Measurements from ENCODE around the gene FBXO24. TPM values are rescaled to one million over a fixed set of nuclear protein-coding genes. Genes with fewer than 3 reads are reported as not detected.
A peak's percentile ranks its signal among the peaks of the same experiment; 100 is the strongest.
"Not testable (repeated sequence)": the region's sequence is repeated elsewhere in the genome, so short reads cannot be mapped to it uniquely, and the experiment has no call there.

FBXO24 gene
- under 1 TPM; 0.37 to 0.45 TPM for total RNA-seq

- POLR2A ChIA-PET = interaction anchor here (0.5 to 3.6 kb wide), 29 partner anchors 8 to 632 kb away, joined by 3 to 18 read pairs (median 4); partner anchors contain the start of genes AGFG2, GNB2, MEPCE and MOSPD3
- Mint-ChIP-seq H3K4me3 (peak within 1 kb of the TSS; percentile 93), H3K27ac (peak within 1 kb of the TSS; percentile 98), H3K4me1 (ENCODE audit: low read depth) (peaks cover 26% of the 10 kb centered on the region), H3K27me3 (ENCODE audit: low read depth) (peaks cover 10% of the 10 kb centered on the region), H3K36me3 (ENCODE audit: low read depth) (peaks cover 19% of the 10 kb centered on the region), H3K9me3 (ENCODE audit: insufficient read depth) (no peaks in the 10 kb centered on the region)
- CTCF ChIA-PET = interaction anchor here (0.6 to 7.9 kb wide), 26 partner anchors 8 to 266 kb away, joined by 3 to 57 read pairs (median 4); partner anchors contain the start of genes AGFG2, MOSPD3, POP7 and SLC12A9
- ATAC-seq = peak; percentile 87
- peak; percentile 100 for DNase-seq
These were observed at the start of gene FBXO24 for GRCh38 chr7:100586266-100587025. FBXO24 (plus strand) TSS chr7:100586328; CDS start chr7:100586626, 298 bp downstream.

- ATAC-seq; H3K27ac Mint-ChIP-seq; CTCF ChIA-PET; DNase-seq; H3K9me3 Mint-ChIP-seq (ENCODE audit: insufficient read depth); H3K4me3 Mint-ChIP-seq; H3K27me3 Mint-ChIP-seq (ENCODE audit: low read depth); POLR2A ChIA-PET: not testable (repeated sequence)
- H3K4me1 Mint-ChIP-seq (ENCODE audit: low read depth) = peaks cover 32% of the 10 kb centered on the region
- peaks cover 13% of the 10 kb centered on the region for H3K36me3 Mint-ChIP-seq (ENCODE audit: low read depth)
These were observed 49.4 kb upstream of the FBXO24 start for GRCh38 chr7:100536695-100537094.

GRCh38 chr7:100538348-100538653, 47.8 kb upstream of the FBXO24 start:
- ATAC-seq = no peak
- CTCF ChIA-PET = interaction anchor here (1.1 to 2.2 kb wide), 4 partner anchors 9 to 96 kb away, joined by 3 to 10 read pairs (median 4); partner anchors contain the start of gene FBXO24

DNA sequence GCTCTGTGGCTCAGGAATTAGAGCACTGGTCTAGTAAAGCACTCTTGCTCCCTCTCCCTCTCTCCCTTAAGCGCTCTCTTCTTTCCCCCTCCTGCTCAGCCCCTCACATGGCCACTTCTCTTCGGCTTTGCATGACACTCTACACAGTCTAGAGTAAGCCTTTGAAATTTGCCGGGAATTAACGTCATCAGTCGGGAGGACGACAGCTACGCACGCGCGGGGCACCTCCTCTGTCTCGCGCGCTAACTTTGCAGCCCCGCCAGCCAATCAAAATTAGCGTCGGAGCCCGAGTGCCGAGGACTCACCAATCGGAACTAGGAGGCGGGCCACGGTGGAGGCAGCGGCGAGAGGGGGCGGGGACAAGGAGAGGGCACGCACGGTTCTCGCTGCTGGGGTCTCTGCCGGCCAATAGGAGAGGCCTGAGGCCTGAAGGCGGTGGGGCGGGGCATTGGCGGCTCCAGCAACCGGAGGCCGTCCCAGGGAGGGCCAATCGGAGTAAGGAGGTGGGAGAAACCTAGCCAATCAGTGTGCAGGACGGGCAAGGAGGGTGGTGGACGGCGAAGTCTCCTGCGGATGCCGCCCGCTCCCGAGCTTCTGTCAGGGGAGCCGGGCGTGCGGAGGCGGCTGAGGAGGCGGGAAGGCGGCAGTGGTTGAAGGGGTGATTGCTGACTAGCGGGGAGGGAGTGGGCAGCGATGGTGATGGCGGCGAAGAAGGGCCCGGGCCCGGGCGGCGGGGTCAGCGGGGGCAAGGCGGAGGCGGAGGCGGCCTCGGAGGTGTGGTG, 47.3 kb upstream of the FBXO24 start, which contains the start of gene AGFG2:
Gene AGFG2 (plus strand): TSS at position 550 of the 782 bp plus-strand sequence. CDS start 144 bp downstream, at position 694.
- peaks cover 24% of the 10 kb centered on the region for H3K36me3 Mint-ChIP-seq (ENCODE audit: low read depth)
- ATAC-seq (peak; percentile 96), DNase-seq (peak; percentile 100)
- H3K9me3 Mint-ChIP-seq (ENCODE audit: insufficient read depth) = no peaks in the 10 kb centered on the region
- CTCF ChIA-PET = interaction anchor here (1.0 to 2.2 kb wide), 7 partner anchors 9 to 153 kb away, joined by 3 to 10 read pairs (median 4); partner anchors contain the start of gene FBXO24
- no peaks in the 10 kb centered on the region for H3K27me3 Mint-ChIP-seq (ENCODE audit: low read depth)
- H3K4me1 Mint-ChIP-seq (ENCODE audit: low read depth) = peaks cover 53% of the 10 kb centered on the region
- peak within 1 kb of the TSS; percentile 100 for H3K4me3 Mint-ChIP-seq
- POLR2A ChIA-PET = interaction anchor here (0.6 to 1.8 kb wide), 10 partner anchors 9 to 110 kb away, joined by 3 to 7 read pairs (median 4); partner anchors contain the start of genes FBXO24, LRCH4, MOSPD3 and ZCWPW1
- H3K27ac Mint-ChIP-seq = peak within 1 kb of the TSS; percentile 87

More at GRCh38 chr7:100538348-100538653, 47.8 kb upstream of the FBXO24 start:
- DNase-seq = no peak
- H3K27me3 Mint-ChIP-seq (ENCODE audit: low read depth) = no peaks in the 10 kb centered on the region
- peak overlapping the region; percentile 87 for H3K27ac Mint-ChIP-seq
- no peaks in the 10 kb centered on the region for H3K9me3 Mint-ChIP-seq (ENCODE audit: insufficient read depth)
- POLR2A ChIA-PET = interaction anchor here (0.9 to 1.8 kb wide), 6 partner anchors 9 to 110 kb away, joined by 3 to 7 read pairs (median 4); partner anchors contain the start of genes FBXO24, LRCH4, MOSPD3 and ZCWPW1
- H3K36me3 Mint-ChIP-seq (ENCODE audit: low read depth) = peaks cover 20% of the 10 kb centered on the region
- H3K4me1 Mint-ChIP-seq (ENCODE audit: low read depth) = peaks cover 47% of the 10 kb centered on the region
- peak overlapping the region; percentile 100 for H3K4me3 Mint-ChIP-seq

GRCh38 chr7:100539436-100540006, 46.6 kb upstream of the FBXO24 start:
- peaks cover 59% of the 10 kb centered on the region for H3K4me1 Mint-ChIP-seq (ENCODE audit: low read depth)
- H3K4me3 Mint-ChIP-seq = peak overlapping the region; percentile 100
- peak; percentile 32 for DNase-seq
- CTCF ChIA-PET = interaction anchor here (1.0 to 11.8 kb wide), 6 partner anchors 10 to 153 kb away, joined by 3 to 213 read pairs (median 4); partner anchors contain the start of gene FBXO24
- H3K27ac Mint-ChIP-seq = peak overlapping the region; percentile 87
- no peaks in the 10 kb centered on the region for H3K9me3 Mint-ChIP-seq (ENCODE audit: insufficient read depth)
- no peak for ATAC-seq
- POLR2A ChIA-PET = interaction anchor here (1.0 to 1.8 kb wide), 6 partner anchors 8 to 111 kb away, joined by 3 to 7 read pairs (median 4); partner anchors contain the start of genes FBXO24, LRCH4 and ZCWPW1
- H3K36me3 Mint-ChIP-seq (ENCODE audit: low read depth) = peaks cover 29% of the 10 kb centered on the region
- no peaks in the 10 kb centered on the region for H3K27me3 Mint-ChIP-seq (ENCODE audit: low read depth)

DNA sequence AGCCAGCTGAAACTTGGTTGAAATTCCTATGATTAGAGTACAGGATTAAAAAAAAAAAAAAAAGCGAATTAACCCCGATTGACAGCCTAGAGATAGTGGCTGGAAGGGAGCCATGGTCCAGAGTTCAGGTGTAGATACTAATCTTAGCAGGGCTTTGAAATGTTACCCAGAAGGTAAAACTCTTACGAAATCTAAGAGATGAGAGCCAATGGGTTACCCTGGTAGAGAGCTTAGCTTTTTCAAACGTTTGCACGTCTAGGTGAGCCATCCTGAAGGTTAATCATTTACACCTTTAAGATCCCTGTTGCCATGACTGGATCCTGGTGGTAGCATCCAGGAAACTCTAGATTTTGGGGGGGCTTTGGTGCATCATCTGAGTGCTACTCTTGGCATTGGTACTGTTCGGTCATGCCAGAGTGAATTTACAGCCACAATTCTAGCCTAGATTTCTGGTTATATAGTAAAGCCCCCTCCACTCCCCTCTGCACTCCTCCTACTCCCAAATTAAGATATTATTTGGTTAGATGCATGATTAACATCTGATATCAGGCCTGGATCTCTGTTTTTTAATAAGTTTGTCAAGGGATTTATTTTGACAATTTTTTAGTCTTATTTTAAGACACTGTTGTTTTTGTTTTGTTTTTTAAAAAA, 45.9 kb upstream of the FBXO24 start:
- POLR2A ChIA-PET = no interaction called here
- no peak for ATAC-seq
- Mint-ChIP-seq H3K4me1 (ENCODE audit: low read depth) (peaks cover 66% of the 10 kb centered on the region), H3K4me3 (peak overlapping the region; percentile 100), H3K27me3 (ENCODE audit: low read depth) (no peaks in the 10 kb centered on the region), H3K36me3 (ENCODE audit: low read depth) (peaks cover 29% of the 10 kb centered on the region), H3K9me3 (ENCODE audit: insufficient read depth) (no peaks in the 10 kb centered on the region), H3K27ac (no peak overlapping the region)
- CTCF ChIA-PET = interaction anchor here (1.4 to 11.8 kb wide), 2 partner anchors 20 to 152 kb away, joined by 4 to 213 read pairs; no protein-coding TSS in a partner anchor
- no peak for DNase-seq

DNA sequence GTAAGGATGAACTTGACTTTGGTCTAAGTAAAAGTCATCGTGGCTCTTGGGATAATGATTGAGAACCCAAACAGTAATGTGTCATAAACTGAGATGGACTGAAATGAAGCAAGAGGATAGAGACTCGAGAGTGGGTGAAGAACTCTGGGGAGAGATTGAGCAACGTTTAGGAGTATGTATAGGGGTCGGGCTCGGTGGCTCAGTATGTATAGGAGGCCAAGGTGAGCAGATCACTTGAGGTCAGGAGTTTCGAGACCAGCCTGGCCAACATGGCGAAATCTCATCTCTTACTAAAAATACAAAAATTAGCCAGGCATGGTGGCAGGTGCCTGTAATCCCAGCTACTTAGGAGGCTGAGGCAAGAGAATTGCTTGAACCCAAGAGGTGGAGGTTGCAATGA, 44.8 kb upstream of the FBXO24 start:
- ChIA-PET POLR2A (interaction anchor here (1.3 kb wide), 1 partner anchor 9 kb away, joined by 5 read pairs; no protein-coding TSS in a partner anchor), CTCF (interaction anchor here (1.2 to 11.8 kb wide), 2 partner anchors 19 to 151 kb away, joined by 3 to 213 read pairs; no protein-coding TSS in a partner anchor)
- not testable (repeated sequence) for H3K27me3 Mint-ChIP-seq (ENCODE audit: low read depth); H3K9me3 Mint-ChIP-seq (ENCODE audit: insufficient read depth); DNase-seq; ATAC-seq
- peaks cover 29% of the 10 kb centered on the region for H3K36me3 Mint-ChIP-seq (ENCODE audit: low read depth)
- H3K27ac Mint-ChIP-seq = peak overlapping the region; percentile 37
- peaks cover 77% of the 10 kb centered on the region for H3K4me1 Mint-ChIP-seq (ENCODE audit: low read depth)
- peak overlapping the region; percentile 21 for H3K4me3 Mint-ChIP-seq

DNA sequence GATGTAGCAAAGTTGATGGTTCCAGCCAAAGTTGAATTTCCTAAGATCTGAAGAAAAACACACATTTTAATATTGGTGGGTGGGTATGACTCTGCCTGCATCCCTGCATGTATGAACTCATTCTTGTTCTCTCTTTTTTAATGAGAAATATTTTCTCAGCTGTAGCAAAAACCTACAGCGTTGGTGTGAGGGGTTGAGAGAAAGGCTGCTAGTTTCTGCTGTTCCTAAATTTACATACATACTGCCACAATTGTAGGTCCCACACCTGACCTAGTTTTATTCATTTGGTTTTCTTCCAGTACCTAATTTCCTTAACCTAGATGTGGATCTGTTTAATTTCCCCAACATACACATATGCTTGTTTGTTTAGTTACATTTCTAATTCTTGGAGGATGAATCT, 42.5 kb upstream of the FBXO24 start:
- DNase-seq (no peak), ATAC-seq (no peak)
- peaks cover 38% of the 10 kb centered on the region for H3K36me3 Mint-ChIP-seq (ENCODE audit: low read depth)
- peaks cover 92% of the 10 kb centered on the region for H3K4me1 Mint-ChIP-seq (ENCODE audit: low read depth)
- H3K9me3 Mint-ChIP-seq (ENCODE audit: insufficient read depth) = no peaks in the 10 kb centered on the region
- POLR2A ChIA-PET = interaction anchor here (1.4 to 1.9 kb wide), 2 partner anchors 115 to 442 kb away, joined by 4 to 5 read pairs; partner anchors contain the start of genes AP4M1 and ZCWPW1
- peak overlapping the region; percentile 36 for H3K4me3 Mint-ChIP-seq
- CTCF ChIA-PET = interaction anchor here (0.7 to 11.8 kb wide), 6 partner anchors 16 to 162 kb away, joined by 3 to 213 read pairs (median 6); partner anchors contain the start of gene POP7
- H3K27ac Mint-ChIP-seq = peak overlapping the region; percentile 87
- no peaks in the 10 kb centered on the region for H3K27me3 Mint-ChIP-seq (ENCODE audit: low read depth)

DNA sequence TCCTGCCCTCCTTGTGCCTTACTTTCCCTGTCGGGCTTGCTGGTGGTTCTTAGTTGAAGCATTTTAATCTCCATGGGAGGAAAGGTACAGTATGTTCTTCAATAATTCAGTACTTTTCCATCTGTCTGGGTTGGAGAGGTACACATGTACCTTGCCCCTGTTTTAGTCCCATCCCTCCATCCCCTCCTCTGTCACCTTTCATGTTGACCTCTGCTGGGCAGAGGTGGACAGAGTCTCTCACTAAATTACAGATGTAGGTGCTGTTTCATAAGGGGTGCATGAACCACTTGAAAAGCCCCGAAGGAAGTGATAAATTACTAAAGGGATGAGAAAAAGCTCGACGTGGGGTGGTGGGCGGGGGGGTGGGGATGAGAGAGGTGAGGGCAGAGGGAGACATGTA, 41.7 kb upstream of the FBXO24 start:
- H3K27me3 Mint-ChIP-seq (ENCODE audit: low read depth) = no peaks in the 10 kb centered on the region
- ChIA-PET POLR2A (interaction anchor here (1.9 kb wide), 1 partner anchor 443 kb away, joined by 4 read pairs; the partner anchor contains the start of gene AP4M1), CTCF (interaction anchor here (0.7 to 11.8 kb wide), 8 partner anchors 16 to 161 kb away, joined by 3 to 213 read pairs (median 4); partner anchors contain the start of gene POP7)
- no peak for ATAC-seq
- H3K9me3 Mint-ChIP-seq (ENCODE audit: insufficient read depth) = no peaks in the 10 kb centered on the region
- peak overlapping the region; percentile 57 for H3K4me3 Mint-ChIP-seq
- no peak for DNase-seq
- H3K4me1 Mint-ChIP-seq (ENCODE audit: low read depth) = peaks cover 97% of the 10 kb centered on the region
- peaks cover 40% of the 10 kb centered on the region for H3K36me3 Mint-ChIP-seq (ENCODE audit: low read depth)
- H3K27ac Mint-ChIP-seq = peak overlapping the region; percentile 87

DNA sequence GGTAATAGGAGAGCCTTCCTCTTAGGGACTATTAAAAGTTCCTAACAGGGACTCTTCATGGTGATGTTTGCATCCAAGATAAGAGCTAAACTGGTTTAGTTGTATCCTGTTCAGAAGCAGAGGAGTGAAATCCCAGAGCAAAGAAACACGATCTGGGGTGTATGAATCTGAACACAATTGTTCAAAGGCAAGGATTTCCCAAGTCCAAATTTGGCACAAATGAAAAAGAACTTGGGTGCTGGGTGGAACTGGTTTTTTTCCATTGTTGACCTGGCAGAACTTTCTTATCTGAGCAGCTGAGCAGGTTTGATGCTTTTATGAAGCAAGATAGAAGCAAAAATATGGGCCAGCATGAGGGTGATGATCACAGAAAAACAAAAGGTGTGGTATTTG, 41.2 kb upstream of the FBXO24 start:
- CTCF ChIA-PET = interaction anchor here (0.7 to 11.8 kb wide), 8 partner anchors 15 to 161 kb away, joined by 3 to 213 read pairs (median 4); partner anchors contain the start of genes FBXO24, LRCH4 and POP7
- Mint-ChIP-seq H3K4me3 (peak overlapping the region; percentile 57), H3K27me3 (ENCODE audit: low read depth) (no peaks in the 10 kb centered on the region), H3K27ac (peak overlapping the region; percentile 87), H3K4me1 (ENCODE audit: low read depth) (peaks cover 97% of the 10 kb centered on the region), H3K36me3 (ENCODE audit: low read depth) (peaks cover 42% of the 10 kb centered on the region), H3K9me3 (ENCODE audit: insufficient read depth) (no peaks in the 10 kb centered on the region)
- no peak for DNase-seq
- ATAC-seq = no peak
- POLR2A ChIA-PET = interaction anchor here (0.8 to 2.2 kb wide), 4 partner anchors 38 to 443 kb away, joined by 3 to 12 read pairs (median 4); partner anchors contain the start of genes AP4M1 and TSC22D4

Data from activated CD8-positive, alpha-beta T cell treated with anti-CD3 and anti-CD28 coated beads, Interleukin-2, amount 10 ng/mL, durations not matched to agents 7 days and 5 days (primary cell).